ENCODE measurements around the gene EHD4.

GRCh38 chr15:41952013-41952563 is 20.3 kb downstream of the EHD4 start:
- TF ChIP-seq CTCF (IDR thresholded peaks at IDR 0.05): no peak
- no peak for TF ChIP-seq POLR2A (IDR thresholded peaks at IDR 0.05)
